ENCODE data around the gene CYP3A4. TPM values are rescaled to one million over a fixed set of nuclear protein-coding genes. Genes with fewer than 3 reads are reported as not detected.

Gene CYP3A4
- total RNA-seq: not detected

DNA sequence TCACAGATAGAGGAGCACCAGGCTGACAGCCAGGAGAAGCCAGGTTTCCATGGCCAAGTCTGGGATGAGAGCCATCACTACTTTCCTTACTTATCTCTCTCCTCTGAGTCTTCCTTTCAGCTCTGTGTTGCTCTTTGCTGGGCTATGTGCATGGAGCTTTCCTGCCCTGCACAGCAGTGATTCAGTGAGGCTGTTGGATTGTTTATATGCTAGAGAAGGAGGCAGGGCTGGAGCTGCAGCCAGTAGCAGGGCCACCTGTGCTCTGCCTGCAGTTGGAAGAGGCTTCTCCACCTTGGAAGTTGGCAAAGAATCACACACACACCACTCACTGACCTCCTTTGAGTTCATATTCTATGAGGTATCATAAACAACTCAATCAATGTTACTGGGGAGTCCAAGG is at the start of gene CYP3A4:
Gene CYP3A4, minus strand, starts transcription at position 178 of the 400 bp plus-strand sequence. Its CDS starts 103 bp downstream, at position 75.

DNA sequence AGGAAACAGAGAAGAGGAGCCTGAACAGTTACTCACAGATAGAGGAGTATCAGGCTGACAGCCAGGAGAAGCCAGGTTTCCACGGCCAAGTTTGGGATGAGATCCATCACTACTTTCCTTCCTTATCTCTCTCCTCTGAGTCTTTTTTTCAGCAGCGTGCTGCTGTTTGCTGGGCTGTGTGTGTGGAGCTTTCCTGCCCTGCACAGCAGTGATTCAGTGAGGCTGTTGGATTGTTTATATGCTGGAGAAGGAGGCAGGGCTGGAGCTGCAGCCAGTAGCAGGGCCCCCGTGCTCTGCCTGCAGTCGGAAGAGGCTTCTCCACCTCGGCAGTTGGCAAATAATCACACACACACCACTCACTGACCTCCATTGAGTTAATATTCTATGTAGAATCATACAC is 49.0 kb downstream of the CYP3A4 start, which contains the start of gene CYP3A7:
Gene CYP3A7, minus strand, starts transcription at position 210 of the 400 bp plus-strand sequence. Its CDS starts 103 bp downstream, at position 107.

Other genes starting within 250 kb of the CYP3A4 start
- 1 to 10 TPM; 5.2 to 5.8 TPM for gene FAM200A, start 232.1 kb downstream of the CYP3A4 start, total RNA-seq
- gene ZNF655, start 225.5 kb downstream of the CYP3A4 start, total RNA-seq: 100 to 1,000 TPM; 109 to 111 TPM
- gene TMEM225B, start 185.9 kb downstream of the CYP3A4 start, total RNA-seq: 1 to 10 TPM in 1 of 2 experiments, under 1 TPM in 1; 0.65 to 1.3 TPM
- 10 to 100 TPM; 31.2 to 33.8 TPM for gene ZSCAN25, start 167.2 kb downstream of the CYP3A4 start, total RNA-seq
- not detected for gene CYP3A5, start 104.2 kb downstream of the CYP3A4 start, total RNA-seq
- gene CYP3A7, start 49.0 kb downstream of the CYP3A4 start, total RNA-seq: not detected
- not detected for gene CYP3A43, start 43.8 kb upstream of the CYP3A4 start, total RNA-seq
- under 1 TPM in 1 of 2 experiments, not detected in 1; 0.25 TPM for gene OR2AE1, start 92.8 kb upstream of the CYP3A4 start, total RNA-seq
- gene TRIM4, start 135.3 kb upstream of the CYP3A4 start, total RNA-seq: 10 to 100 TPM; 33.9 to 35.2 TPM
- gene GJC3, start 145.4 kb upstream of the CYP3A4 start, total RNA-seq: not detected
- not detected for gene AZGP1, start 191.8 kb upstream of the CYP3A4 start, total RNA-seq
- 10 to 100 TPM; 61.8 to 68.2 TPM for gene ZKSCAN1, start 231.4 kb upstream of the CYP3A4 start, total RNA-seq

Data from activated naive CD4-positive, alpha-beta T cell treated with anti-CD3 and anti-CD28 coated beads, Interleukin-2, amount 10 ng/mL, durations not matched to agents 5 hours and 36 hours (primary cell).